ENCODE data around the gene CD19. TPM values are rescaled to one million over a fixed set of nuclear protein-coding genes. Genes with fewer than 3 reads are reported as not detected.

The CD19 gene
- total RNA-seq, 1 experiment from 2014 or later = not detected

- TF ChIP-seq REST (IDR thresholded peaks at IDR 0.05; ENCODE audit: insufficient read depth in 1 of 2, low read depth in 2 of 2, low read length in 1 of 2) (no peak), TCF7L2 (IDR thresholded peaks at IDR 0.05; ENCODE audit: low read depth, low read length) (no peak), POLR2AphosphoS5 (IDR thresholded peaks at IDR 0.05; ENCODE audit: low read depth, low read length) (no peak), SIN3A (IDR thresholded peaks at IDR 0.05; ENCODE audit: borderline replicate concordance, insufficient read depth, low read depth, low read length) (no peak), CTCF (IDR thresholded peaks at IDR 0.05) (no peak)
- in situ Hi-C loops (cut with HindIII; ENCODE audit: low pct_unique_long_range_greater_than_20kb, low sequenced_read_pairs) = no loop called here
- POLR2A ChIA-PET = no interaction called here
Observed at GRCh38 chr16:28898942-28899341, 32.8 kb upstream of the CD19 start.

GRCh38 chr16:28899882-28900590 lies 31.7 kb upstream of the CD19 start:
- ATAC-seq (no peak), DNase-seq (ENCODE audit: low read depth, low spot score) (no peak)
- ChIA-PET POLR2A (interaction anchor here (0.6 kb wide), 1 partner anchor 8 kb away, joined by 7 read pairs; no protein-coding TSS in a partner anchor), CTCF (no interaction called here)
- Histone ChIP-seq H3K27me3 (ENCODE audit: control insufficient read depth, insufficient read depth, low read length) (no peaks in the 10 kb centered on the region), H3K27ac (ENCODE audit: low read length) (no peak overlapping the region), H3K36me3 (ENCODE audit: control insufficient read depth, insufficient read depth, low read length) (no peaks in the 10 kb centered on the region), H3K4me3 (ENCODE audit: low read depth in 2 of 2, low read length in 2 of 2) (no peak overlapping the region), H3K9me3 (ENCODE audit: control insufficient read depth, insufficient read depth, low read depth, low read length) (no peaks in the 10 kb centered on the region), H3K4me1 (ENCODE audit: control insufficient read depth, insufficient read depth, low read length) (no peaks in the 10 kb centered on the region)
- no peak for TF ChIP-seq REST (IDR thresholded peaks at IDR 0.05; ENCODE audit: insufficient read depth in 1 of 2, low read depth in 2 of 2, low read length in 1 of 2)
- TF ChIP-seq TCF7L2 (IDR thresholded peaks at IDR 0.05; ENCODE audit: low read depth, low read length) = no peak
- no peak for TF ChIP-seq POLR2AphosphoS5 (IDR thresholded peaks at IDR 0.05; ENCODE audit: low read depth, low read length)
- intact Hi-C loops (cut with micrococcal nuclease; ENCODE audit: unreplicated experiment) = no loop called here
- no TSS peak for BruUV-seq (replicated peaks)
- in situ Hi-C loops (cut with HindIII; ENCODE audit: low pct_unique_long_range_greater_than_20kb, low sequenced_read_pairs) = no loop called here

More at GRCh38 chr16:28898942-28899341, 32.8 kb upstream of the CD19 start:
- intact Hi-C loops (cut with micrococcal nuclease; ENCODE audit: unreplicated experiment) = no loop called here
- BruUV-seq (replicated peaks) = no TSS peak
- Histone ChIP-seq H3K36me3 (ENCODE audit: control insufficient read depth, insufficient read depth, low read length) (no peaks in the 10 kb centered on the region), H3K9me3 (ENCODE audit: control insufficient read depth, insufficient read depth, low read depth, low read length) (no peaks in the 10 kb centered on the region), H3K4me1 (ENCODE audit: control insufficient read depth, insufficient read depth, low read length) (no peaks in the 10 kb centered on the region), H3K4me3 (ENCODE audit: low read depth in 2 of 2, low read length in 2 of 2) (no peak overlapping the region), H3K27me3 (ENCODE audit: control insufficient read depth, insufficient read depth, low read length) (no peaks in the 10 kb centered on the region), H3K27ac (ENCODE audit: low read length) (no peak overlapping the region)
- DNase-seq (ENCODE audit: low read depth, low spot score) (no peak), ATAC-seq (no peak)
- CTCF ChIA-PET = no interaction called here
